Putamen (tissue), 1 donor: Measurements from ENCODE around the gene FAP.

Experiments used
- DNase-seq: peaks from one replicate; pipeline ENCODE4 v3.0.0-alpha.2; 2016; ENCODE audit warnings: low spot score

Gene FAP

DNA sequence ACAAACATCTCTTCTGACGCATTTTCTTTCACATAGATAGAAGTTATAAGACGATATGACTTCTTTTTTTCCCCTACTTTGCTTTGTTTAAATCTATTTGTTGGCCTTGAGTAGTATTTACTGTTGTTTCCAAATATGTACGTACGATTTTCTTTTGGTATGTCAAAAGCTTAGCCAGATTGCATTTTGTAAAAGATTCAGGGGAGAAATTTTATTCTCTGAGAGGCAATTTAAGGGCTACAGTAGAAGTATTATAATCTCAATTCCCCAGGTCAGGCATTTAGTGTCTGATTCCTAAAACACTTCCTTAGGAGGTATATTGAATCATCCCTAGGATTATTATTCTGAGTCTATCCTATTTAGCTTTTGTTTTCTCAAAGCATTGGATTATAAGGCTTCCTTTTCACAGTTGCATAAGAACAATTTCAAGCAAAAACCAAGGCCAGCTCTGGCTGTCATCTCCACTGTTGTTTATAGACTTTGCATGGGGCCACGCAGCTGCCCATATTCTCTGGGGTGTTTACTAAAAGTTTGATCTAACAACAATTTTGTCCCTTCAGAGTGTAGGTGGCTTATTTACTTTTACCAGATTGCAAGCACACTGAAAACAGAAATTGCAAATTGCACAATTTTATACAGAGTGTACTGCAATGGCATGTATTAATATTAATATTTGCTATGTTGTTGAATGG lies 57.6 kb downstream of the FAP start:
- no peak for DNase-seq

DNA sequence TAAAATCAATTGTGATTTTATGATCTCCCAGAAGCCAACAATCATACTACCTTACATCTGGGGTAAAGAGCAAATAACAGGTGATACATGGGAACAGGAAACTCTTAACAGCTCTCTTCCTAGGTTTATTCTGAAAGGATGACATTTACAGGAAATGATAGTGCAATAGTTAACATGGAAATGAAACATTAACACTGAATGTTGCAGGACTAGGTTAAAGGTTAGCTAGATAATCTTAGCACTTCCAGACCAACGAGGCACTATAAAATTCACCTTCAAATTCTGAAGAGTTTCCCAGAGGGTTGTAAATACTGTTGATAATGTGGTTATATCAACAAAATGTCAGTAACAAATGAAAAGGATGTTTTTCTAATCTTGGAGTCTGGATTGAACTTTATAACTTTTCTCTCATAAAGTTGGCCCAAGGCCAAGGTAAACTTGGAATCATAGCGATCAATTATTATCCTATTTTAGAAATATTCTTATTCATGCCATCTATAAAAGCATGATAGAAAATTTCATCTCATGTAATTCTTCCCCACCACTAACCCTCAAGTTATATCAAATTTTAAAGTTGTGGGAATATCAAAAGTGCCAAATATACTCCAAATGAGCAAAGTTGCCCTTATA lies 58.3 kb downstream of the FAP start:
- DNase-seq: no peak

DNA sequence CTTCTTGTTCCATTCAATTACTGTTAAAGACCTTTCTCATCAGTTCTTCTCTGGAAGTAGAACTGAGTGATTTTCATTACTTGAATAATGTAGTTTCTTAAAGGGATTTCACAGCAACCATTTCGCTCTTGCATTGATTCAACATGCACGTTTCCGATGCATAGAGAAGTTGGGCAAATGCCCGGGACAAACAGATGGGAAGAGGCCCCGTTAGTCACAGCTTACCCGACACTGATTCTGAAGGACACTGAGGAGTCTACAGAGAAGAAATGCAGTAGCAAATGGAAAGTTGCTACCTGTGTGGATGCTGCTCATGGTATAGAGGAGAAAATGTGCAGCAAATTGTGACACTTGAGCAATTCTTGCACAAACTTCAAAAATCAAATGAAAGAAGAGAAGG lies 58.9 kb downstream of the FAP start:
- DNase-seq: no peak

DNA sequence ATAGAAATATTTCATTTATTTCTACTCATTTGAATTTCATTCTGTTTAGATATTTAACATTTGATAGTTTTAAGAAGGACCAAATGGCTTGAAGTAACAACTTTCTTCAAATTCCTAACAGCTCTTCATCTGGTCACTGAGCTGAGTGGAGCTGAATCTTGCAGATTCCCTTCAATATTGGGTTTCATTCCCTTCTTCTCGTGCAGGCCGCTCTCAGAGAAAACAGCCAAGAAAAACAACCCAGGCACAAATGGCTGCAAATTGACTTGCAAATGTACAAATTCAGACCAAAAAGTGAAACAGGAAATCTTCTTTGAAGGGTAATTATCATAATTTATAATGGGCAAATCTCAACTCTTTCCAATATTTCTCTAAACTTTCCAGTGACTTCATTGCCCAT lies 60.9 kb downstream of the FAP start:
- DNase-seq: no peak

DNA sequence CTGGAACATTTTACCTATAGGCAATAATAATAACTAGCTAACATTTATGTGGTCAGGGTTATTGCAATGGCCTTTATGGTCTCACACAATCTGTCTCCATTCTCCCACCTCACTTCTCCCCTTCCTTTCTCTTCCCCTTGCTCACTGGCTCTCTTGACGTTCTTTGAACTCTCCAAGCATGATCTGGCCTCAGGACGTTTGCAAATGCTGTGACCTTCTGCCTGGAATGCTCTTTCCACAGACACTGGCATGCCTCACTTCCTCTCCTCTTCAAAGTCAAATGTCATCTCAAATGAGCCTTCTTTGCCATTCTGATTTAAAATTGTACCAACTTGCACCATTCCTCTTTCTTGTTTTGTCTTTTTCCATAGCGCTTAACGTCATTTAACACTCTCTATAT lies 65.9 kb downstream of the FAP start:
- no peak for DNase-seq

DNA sequence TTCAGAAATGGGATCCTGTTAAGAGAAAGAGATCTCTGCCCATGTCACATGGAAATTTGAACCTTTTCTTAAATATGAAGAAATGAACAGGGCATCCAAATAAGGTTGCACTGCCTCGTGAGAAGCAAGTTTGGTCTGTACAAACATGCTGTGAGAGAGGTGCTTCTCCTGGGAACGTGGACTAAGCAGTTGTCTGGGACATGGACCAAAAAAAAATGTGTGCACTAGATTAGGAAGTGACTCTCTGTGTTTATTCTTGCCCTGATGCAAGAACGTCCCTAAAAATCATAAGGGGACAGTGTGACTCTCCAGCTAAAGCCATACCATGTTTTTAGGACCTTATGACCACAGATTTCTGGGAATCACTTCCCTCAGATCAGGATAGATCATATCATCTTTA lies 67.5 kb downstream of the FAP start:
- no peak for DNase-seq

DNA sequence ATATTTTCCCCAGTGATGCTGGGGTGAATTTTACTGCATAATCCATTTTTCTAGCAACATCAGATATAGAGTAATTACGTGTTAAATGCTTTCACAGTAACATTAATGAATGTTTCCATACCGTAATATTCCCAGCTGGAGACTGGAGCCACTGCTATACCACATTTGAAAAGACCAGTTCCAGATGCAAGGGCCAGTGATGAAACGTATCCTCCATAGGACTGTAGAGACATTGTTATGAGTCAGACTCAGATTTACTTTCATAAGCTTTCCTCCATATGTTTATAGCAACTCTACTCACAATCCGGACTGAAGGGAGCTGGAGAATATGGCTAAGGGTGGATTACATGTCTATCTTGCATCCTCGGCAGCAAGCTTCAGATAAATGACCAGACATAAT lies 68.5 kb downstream of the FAP start:
- DNase-seq: no peak

DNA sequence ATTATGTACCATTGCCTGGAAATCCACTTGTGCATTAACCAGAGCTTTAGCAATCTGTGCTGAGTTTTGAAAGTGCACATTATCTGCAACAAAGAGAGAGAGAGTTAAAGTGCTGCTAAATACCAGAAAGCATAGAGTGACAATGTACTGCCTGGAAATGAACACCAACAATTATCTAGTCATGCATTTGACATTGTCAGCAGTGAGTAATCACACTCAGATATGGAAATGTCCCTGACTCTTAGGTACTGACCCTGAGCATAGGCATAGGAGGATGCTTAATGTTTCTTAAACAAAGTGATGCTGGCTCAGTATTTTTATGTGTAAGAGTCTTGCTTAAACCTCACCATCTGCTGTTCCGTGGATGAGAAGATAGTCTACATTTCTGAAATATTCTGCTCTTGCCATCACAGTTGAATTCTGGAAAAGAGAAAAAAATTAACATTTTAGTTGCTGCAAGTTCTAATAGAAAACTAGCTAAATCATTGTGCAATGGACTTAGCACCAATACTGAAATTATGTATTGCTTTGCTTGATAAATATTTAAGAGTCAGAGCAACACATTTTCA lies 70.4 kb downstream of the FAP start:
- DNase-seq: no peak

DNA sequence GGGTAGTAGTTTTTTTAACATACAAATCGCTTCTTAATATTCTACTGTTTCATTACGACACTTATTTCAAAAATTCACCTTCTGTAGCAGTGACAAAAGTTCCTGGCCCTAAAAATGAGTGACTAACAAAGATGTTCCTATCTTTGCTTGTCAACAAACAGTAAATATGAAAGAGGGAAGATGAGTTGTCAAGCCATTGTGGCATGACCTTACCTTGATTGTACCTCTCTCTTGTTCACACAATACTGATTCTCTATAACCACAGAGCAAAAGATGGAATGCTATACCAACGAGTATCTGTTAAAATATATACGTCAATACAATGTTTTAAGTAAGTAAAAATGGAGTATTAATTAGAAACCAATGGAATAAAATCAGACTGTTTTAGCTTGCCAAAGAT lies 76.5 kb downstream of the FAP start:
- DNase-seq: no peak

DNA sequence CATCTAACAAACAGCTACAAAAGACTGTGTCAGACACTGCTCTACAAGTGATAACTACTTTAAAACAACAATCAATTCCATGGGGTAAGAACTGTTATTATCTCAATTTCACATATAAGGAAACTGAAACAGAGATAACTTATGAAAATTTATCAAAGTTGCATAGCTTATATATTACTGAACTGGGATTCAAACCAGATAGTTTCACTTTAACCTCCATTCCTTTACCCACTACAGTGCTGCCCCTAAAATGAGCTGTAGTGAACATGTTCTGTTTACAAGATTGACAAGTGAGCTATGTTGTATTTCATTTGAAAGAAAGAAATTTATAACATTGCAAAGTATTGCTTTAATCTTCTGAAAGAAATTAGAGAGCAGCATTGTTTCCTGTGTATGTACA lies 77.1 kb downstream of the FAP start:
- no peak for DNase-seq

DNA sequence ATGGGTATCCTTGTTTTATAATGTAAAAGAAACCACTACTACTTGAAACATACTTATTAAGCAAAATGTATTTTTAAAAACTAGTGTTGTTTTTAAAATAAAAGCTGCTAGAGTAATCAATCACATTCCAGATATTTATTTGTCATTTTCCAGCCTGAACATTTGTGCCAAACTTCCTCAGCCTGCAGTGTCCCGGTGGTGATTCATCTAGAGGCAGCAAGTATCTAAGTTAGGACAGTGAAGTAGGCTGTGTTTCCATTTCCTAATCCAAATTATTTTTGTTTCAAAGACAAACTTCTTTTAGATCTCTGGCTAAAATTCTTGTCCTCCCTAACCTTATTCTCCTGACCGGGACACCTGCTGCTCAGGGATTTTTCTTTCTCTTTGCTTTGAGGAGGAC lies 78.4 kb downstream of the FAP start:
- DNase-seq: no peak

DNA sequence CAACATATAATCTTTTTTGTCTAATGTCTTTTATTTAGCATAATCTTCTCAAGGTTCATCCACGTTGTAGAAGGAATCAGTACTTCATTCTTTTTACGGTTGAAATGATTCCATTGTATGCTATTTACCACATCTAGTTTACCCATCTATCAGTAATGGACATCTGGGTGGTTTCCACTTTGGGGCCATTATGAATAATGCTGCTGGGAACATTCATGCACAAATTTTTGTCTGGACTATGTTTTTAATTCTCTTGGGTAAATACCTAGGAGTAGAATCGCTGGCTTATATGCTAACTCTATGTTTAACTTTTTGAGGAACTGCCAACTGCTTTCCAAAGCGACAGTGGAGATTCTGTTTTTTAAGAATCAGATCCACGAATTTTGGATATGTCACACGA lies 83.8 kb downstream of the FAP start:
- no peak for DNase-seq

DNA sequence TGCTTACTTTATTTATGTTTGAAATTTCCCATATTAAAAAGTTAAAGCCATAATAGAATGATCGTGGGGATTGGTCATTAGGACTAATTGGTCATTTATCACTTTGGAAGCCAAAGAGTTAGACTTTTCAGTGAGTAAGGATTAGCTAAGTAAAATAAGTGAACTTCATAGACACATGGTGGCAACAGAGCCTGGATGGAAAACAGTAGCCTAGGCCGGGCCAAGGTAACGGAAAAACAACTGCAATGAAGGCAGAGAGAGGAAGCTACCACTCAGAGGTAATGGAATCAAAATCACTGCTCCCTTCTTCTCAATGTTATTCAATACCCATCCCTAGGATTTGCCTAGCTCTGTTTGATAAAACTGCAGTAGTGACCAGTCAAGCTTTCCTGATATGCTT lies 87.1 kb downstream of the FAP start:
- no peak for DNase-seq

DNA sequence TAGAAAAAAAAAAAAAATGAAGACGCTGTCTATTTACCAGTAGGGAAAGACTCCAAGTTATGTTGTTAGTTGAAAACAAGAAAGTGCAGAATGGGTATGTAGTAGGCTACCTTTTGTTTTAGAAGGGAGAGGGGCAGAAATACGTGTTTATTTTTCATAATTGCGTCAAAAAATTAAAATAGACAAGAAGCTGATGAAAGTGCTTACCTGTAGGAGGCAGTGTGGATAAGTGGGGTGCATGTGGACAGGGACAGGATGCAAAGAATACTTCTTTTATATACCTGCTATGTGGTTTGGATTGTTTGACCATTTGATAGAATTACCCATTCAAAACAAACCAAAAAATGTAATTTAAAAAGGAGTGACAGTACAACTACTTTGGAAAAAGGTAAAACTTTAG lies 88.2 kb downstream of the FAP start:
- DNase-seq: no peak

DNA sequence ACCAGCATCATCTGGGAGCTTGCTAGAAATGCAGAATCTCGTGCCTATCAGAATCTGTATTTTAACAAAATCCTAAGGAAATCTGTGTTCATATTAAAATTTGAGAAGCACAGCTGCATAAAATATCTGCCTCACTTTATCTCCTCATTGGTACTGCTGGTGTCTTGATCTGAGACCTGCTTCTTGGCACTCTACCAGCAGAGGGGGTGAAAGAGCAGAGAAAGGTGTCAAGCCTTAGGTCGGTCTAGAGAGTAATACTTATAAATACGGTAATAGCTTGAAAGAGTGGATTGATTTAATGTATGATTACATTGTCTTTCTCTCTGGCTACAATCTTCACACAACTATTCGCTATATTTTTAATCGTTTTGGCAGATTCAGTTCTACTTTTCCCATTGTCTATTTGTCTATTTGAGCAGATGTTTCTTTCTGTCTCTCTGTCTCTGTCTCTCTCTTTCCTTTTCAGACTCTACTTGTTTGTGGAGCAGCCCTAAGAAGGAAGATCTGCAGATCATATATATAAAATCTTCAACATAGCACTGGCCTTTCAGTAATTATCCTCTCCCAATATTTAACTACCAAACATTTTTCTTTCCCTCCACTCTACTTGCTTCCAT lies 89.5 kb downstream of the FAP start:
- DNase-seq: peak; percentile 56

DNA sequence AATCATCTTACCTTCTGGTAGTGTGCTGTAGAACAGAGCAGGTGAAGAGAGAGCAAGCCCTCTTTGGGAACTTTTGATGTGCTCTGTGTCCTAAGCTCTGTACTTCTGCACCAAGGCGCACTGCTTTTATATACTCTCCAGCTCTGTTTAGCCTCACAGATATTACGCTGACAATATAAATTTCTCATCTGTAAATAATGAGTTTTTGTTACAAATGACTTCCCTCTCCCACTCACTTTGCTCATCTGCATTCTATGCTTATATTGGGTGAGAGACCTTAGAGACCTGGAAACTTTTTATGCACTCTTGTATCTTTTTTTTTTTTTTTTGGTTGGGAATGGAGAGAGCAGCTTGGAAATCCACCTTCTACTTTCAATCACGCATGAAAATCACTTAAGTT lies 91.1 kb downstream of the FAP start, which contains the start of gene GCG:
GCG (minus strand) TSS at position 101 of the 400 bp plus-strand sequence. CDS start 3,069 bp downstream, outside the sequence.
- no peak for DNase-seq

DNA sequence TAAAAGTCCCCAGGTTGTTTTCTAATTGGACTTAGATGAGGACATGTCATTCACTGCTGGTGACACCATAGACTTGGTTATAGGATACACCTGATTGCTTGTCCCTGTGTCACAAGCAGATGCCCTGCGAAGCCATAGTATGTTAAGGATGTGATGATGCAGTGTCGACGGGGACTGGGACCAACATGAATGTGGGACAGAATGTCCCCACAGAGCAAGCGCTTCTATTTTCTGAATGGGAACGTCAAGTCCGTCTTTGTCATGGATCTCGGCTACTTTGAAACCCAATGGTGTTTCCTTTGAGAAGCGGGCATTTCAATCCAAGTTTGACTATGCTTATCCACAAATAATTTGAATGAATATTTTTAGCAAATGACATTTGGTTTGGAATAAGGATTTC lies 93.3 kb downstream of the FAP start:
- no peak for DNase-seq

DNA sequence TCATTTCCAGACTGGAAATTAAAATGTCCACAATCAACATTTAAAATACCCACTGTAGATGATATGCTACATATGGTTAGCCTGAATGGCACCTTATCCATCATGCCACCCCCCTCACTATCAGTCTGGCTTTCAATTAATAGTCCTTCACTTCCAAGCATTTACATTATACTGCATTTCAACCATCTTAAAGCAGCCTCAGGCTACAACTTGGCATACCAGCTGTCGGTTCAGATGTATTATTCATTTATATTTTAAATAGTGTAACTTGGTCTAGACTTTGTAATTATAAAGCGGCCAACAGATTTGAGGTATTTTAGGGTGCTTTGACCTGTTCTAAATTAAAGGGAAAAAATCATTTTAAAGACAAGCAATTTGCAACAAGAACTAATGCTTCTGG lies 93.8 kb downstream of the FAP start:
- DNase-seq: no peak

DNA sequence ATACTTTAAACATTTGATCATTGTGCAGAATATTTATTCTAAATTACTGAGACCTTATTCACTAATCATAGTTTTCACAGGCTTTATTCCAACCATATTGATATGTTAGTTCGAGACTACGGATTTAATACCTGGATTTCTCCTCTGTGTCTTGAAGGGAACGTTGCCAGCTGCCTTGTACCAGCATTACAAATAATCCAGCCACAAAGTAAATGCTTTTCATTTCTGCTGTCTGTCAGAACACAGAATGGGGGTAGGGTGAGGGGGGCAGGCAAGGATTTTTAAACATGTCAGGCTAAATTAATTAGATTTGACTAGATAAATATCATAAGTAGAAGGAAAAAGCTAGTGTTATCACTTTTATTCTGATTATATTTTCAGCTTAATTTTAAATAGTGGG lies 94.3 kb downstream of the FAP start:
- no peak for DNase-seq

DNA sequence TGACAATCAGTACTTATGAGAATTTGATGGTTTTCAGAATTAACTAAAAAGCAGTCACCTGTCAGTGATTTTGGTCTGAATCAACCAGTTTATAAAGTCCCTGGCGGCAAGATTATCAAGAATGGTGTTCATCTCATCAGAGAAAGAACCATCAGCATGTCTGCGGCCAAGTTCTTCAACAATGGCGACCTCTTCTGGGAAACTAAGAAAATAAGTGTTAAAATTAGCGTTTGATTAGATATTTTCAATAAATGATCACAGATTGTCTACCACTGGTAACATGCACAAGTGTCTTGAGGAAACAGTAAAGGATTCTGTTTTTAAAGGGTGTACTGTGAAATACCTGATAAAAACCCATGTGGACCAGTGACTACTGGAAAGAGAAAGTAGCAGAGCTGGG lies 99.3 kb downstream of the FAP start:
- DNase-seq: no peak

DNA sequence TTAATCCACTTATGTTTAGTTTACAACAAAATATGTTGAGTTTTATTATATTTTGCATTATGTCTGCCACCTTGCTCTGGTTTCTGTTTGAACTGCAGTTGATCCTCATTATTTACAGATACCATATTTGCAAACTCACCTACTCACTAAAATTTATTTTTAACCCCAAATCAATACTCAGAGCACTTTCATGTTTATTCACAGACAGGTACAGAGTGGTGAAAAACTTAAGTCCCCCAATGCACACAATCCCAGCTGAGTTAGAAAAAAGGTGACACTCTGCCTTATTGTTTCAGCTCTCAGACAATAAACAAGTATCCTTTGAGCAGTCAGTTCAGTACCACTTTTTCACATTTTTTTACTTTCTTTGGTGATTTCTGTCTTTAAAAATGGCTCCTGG lies 104.9 kb downstream of the FAP start:
- DNase-seq: no peak

DNA sequence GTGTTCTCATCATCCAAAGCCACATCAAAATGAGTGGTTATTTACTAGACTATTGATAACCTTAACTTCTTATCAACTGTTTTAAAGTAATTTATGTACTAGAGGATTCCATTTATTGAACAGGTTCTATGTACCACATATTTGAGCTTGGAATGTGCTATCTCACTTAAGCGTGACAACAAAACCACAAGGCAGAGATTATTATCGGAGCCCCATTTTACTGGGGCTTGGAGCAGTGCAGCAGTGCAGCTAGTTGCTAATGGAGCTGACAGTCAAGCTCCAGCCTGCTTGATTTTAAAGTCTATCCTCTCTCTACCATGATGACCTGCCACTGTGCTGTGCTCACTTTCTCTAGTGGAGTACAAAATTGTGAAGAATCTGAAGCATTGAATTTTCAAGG lies 115.8 kb downstream of the FAP start:
- no peak for DNase-seq

DNA sequence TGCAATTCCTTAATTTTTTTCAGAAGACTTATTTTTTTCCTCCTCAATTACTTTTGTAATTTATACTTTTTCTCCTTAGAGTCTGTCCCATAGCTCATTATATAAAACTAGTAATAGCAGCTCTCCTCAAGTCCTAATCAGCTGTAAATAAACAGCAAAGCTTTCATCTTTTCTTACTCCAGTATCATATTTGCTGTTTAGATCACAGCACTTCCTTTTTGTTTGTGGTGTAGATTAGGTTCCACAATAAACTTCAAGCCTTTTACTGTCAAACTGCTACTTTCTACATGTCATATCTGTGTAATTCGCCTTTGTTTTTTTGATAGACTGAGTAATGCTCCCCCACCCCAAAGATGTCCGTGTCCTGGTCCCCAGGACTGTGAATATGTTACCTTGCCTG lies 116.7 kb downstream of the FAP start:
- DNase-seq: no peak
